HCT116 (cell line): ENCODE measurements around the gene CES3. TPM values are rescaled to one million over a fixed set of nuclear protein-coding genes. Genes with fewer than 3 reads are reported as not detected.

Experiments used
- ATAC-seq: fragments of 200-7000 bp; cut with Tn5 transposase; 2 replicates; pipeline ENCODE4 v1.9.1; 2020; ENCODE audit warnings: mild to moderate bottlenecking, moderate library complexity
- BruUV-seq: library from RNA; stranded (reverse); fragments of 400-500 nt; replicated peaks from 2 replicates; lab custom pipeline; 2021; lab: Mats Ljungman, UMichigan
- CTCF ChIA-PET: fragments of 300-600 bp; sonication (Branson Sonifier 250); formaldehyde crosslinking; loops from one replicate; lab custom pipeline; 2021; ENCODE audit warnings: antibody characterized with exemption; lab: Charles Lee
- POLR2A ChIA-PET: fragments of 300-600, 350-600 bp; sonication (Branson Sonifier 250); formaldehyde crosslinking; loops from one replicate; lab custom pipeline; 2021; ENCODE audit warnings: antibody characterized with exemption; lab: Charles Lee
- RAD21 ChIA-PET, 2 experiments: fragments of 300-600 bp; sonication (Branson Sonifier 250); formaldehyde crosslinking; loops; one replicate each; lab custom pipeline; 2023; ENCODE audit warnings: low total read pairs in 2 of 2; ENCODE audit not compliant: uncharacterized antibody in 2 of 2, unreplicated experiment in 2 of 2, low non-redundant PET in 1 of 2; lab: Charles Lee
- DNase-seq: peaks from one replicate; pipeline ENCODE4 v3.0.0-alpha.2; 2010; ENCODE audit warnings: low read depth, low spot score
- H2AFZ ChIP-seq: fragments of 200-600 bp; shearing (Covaris generic), sonication (generic); 2 replicates; pipeline ENCODE4 v1.6.1; 2017; ENCODE audit warnings: low read depth, mixed run types, mixed read lengths, antibody characterized with exemption, low read length; ENCODE audit not compliant: poor library complexity, severe bottlenecking
- H3K27ac ChIP-seq: 2 replicates; pipeline ENCODE4 v1.5.1; 2012; ENCODE audit warnings: low read depth, low read length
- H3K27me3 ChIP-seq: fragments of 200-600 bp; sonication (generic); 2 replicates; pipeline ENCODE4 v1.6.1; 2016; ENCODE audit warnings: mixed run types, low read length, mixed read lengths; ENCODE audit not compliant: insufficient read depth
- H3K36me3 ChIP-seq, 2 experiments: fragments of 200-500 bp in 1 of 2; fragments of 200-600 bp in 1 of 2; sonication (Bioruptor generic) in 1 of 2; sonication (generic) in 1 of 2; 2 replicates each; pipeline versions ENCODE4 v1.5.1 to v1.6.1; 2014 to 2016; ENCODE audit warnings: low read length in 2 of 2, inconsistent platforms in 1 of 2, mixed read lengths in 1 of 2, mixed run types in 1 of 2; ENCODE audit not compliant: insufficient read depth in 2 of 2, control insufficient read depth in 1 of 2
- H3K4me1 ChIP-seq, 2 experiments: fragments of 200-600 bp in 1 of 2; sonication (generic) in 1 of 2; 2 replicates each; pipeline versions ENCODE4 v1.5.1 to v1.6.1; 2012 to 2017; ENCODE audit warnings: low read length in 2 of 2, inconsistent platforms in 1 of 2, mild to moderate bottlenecking in 1 of 2, mixed read lengths in 1 of 2, mixed run types in 1 of 2, moderate library complexity in 1 of 2; ENCODE audit not compliant: insufficient read depth in 2 of 2, control insufficient read depth in 1 of 2
- H3K4me2 ChIP-seq: fragments of 200-600 bp; sonication (generic); 2 replicates; pipeline ENCODE4 v1.6.1; 2017; ENCODE audit warnings: mixed run types, low read length, mixed read lengths
- H3K4me3 ChIP-seq, 2 experiments: fragments of 200-600 bp in 1 of 2; sonication (generic) in 1 of 2; replicated peaks in 1 of 2; 2 replicates each; pipeline ENCODE4 v1.5.1; 2011 to 2016; ENCODE audit warnings: low read length in 2 of 2, control low read depth in 1 of 2, low read depth in 1 of 2, mild to moderate bottlenecking in 1 of 2, mixed read lengths in 1 of 2, mixed run types in 1 of 2
- H3K79me2 ChIP-seq: fragments of 200-600 bp; sonication (generic); 2 replicates; pipeline ENCODE4 v1.6.1; 2017; ENCODE audit warnings: mild to moderate bottlenecking, mixed run types, low read length, moderate library complexity, mixed read lengths; ENCODE audit not compliant: insufficient read depth
- H3K9ac ChIP-seq: fragments of 200-600 bp; sonication (generic); 2 replicates; pipeline ENCODE4 v1.6.1; 2016; ENCODE audit warnings: low read length, mixed read lengths
- H3K9me2 ChIP-seq: fragments of 200-600 bp; sonication (generic), shearing (Covaris generic); 2 replicates; pipeline ENCODE4 v1.6.1; 2017; ENCODE audit warnings: mixed run types, mild to moderate bottlenecking, moderate library complexity; ENCODE audit not compliant: insufficient read depth
- H3K9me3 ChIP-seq, 2 experiments: fragments of 200-500 bp in 1 of 2; fragments of 200-600 bp in 1 of 2; sonication (Bioruptor generic) in 1 of 2; sonication (generic) in 1 of 2; 2 replicates each; pipeline ENCODE4 v1.6.1; 2014 to 2017; ENCODE audit warnings: low read length in 2 of 2, mixed read lengths in 2 of 2, inconsistent platforms in 1 of 2, low read depth in 1 of 2, mild to moderate bottlenecking in 1 of 2, mixed run types in 1 of 2, moderate library complexity in 1 of 2; ENCODE audit not compliant: control insufficient read depth in 1 of 2, insufficient read depth in 1 of 2
- H4K20me1 ChIP-seq: fragments of 200-600 bp; sonication (generic), shearing (Covaris generic); 2 replicates; pipeline ENCODE4 v1.6.1; 2017; ENCODE audit warnings: mixed run types, mild to moderate bottlenecking, moderate library complexity; ENCODE audit not compliant: insufficient read depth
- ATF3 ChIP-seq: IDR thresholded peaks from 2 replicates; pipeline ENCODE4 v1.6.1; 2012
- CEBPB ChIP-seq: IDR thresholded peaks from 2 replicates; pipeline ENCODE4 v1.6.1; 2012; ENCODE audit warnings: low read depth
- ELF1 ChIP-seq: IDR thresholded peaks from 2 replicates; pipeline ENCODE4 v1.6.1; 2012; ENCODE audit warnings: low read depth, borderline replicate concordance
- EZH2 ChIP-seq: fragments of 200-600 bp; sonication (generic); IDR thresholded peaks from 2 replicates; pipeline ENCODE4 v1.6.1; 2017; ENCODE audit warnings: antibody characterized with exemption, mixed run types
- EZH2phosphoT487 ChIP-seq: fragments of 200-600 bp; IDR thresholded peaks from 2 replicates; pipeline ENCODE4 v1.6.1; 2018; ENCODE audit warnings: antibody characterized with exemption, borderline replicate concordance
- JUND ChIP-seq: IDR thresholded peaks from 2 replicates; pipeline ENCODE4 v1.6.1; 2012
- REST ChIP-seq: IDR thresholded peaks from 2 replicates; pipeline ENCODE4 v1.6.1; 2012; ENCODE audit warnings: low read depth
- SIN3A ChIP-seq: IDR thresholded peaks from 2 replicates; pipeline ENCODE4 v1.6.1; 2012; ENCODE audit warnings: low read depth
- ZFX ChIP-seq: fragments of 450-650 bp; IDR thresholded peaks from 2 replicates; pipeline ENCODE4 v1.6.1; 2017
- ZNF274 ChIP-seq: fragments of 200-500 bp; sonication (Bioruptor generic); IDR thresholded peaks from 2 replicates; pipeline ENCODE4 v1.6.1; 2014; ENCODE audit warnings: mild to moderate bottlenecking, low read depth, low read length, inconsistent platforms
- intact Hi-C: fragments of 100-400 bp; cut with micrococcal nuclease; formaldehyde crosslinking; loops from 2 replicates; pipeline ENCODE4 v1.10.0; 2022
- total RNA-seq: library from RNA; stranded (reverse); gene quantifications from one replicate; pipeline ENCODE4 v1.2.1, GENCODE V29; 2021; ENCODE audit not compliant: unreplicated experiment

The CES3 gene
- total RNA-seq, 1 experiment from 2014 or later, result 10.8 TPM

- H3K36me3 ChIP-seq, result no peaks in the 10 kb centered on the region
- H3K27me3 ChIP-seq, result no peaks in the 10 kb centered on the region
- H3K9me3 ChIP-seq, result no peaks in the 10 kb centered on the region
- peaks cover 6 to 17% of the 10 kb centered on the region in 2 experiments for H3K4me1 ChIP-seq
- no TSS peak for BruUV-seq
- H3K27ac ChIP-seq, result no peak overlapping the region
- ChIA-PET POLR2A (no interaction called here), CTCF (interaction anchor here (0.7 to 2.3 kb wide), 3 partner anchors 59 to 506 kb away, joined by 3 to 9 read pairs (median 3); no protein-coding TSS in a partner anchor), RAD21 (no interaction called here)
- no peak overlapping the region for H3K4me2 ChIP-seq
- no peaks in the 10 kb centered on the region for H3K9me2 ChIP-seq
- no peak overlapping the region for H3K9ac ChIP-seq
- no peak for ATAC-seq
- no peaks in the 10 kb centered on the region for H3K79me2 ChIP-seq
- DNase-seq, result no peak
- no peaks in the 10 kb centered on the region for H4K20me1 ChIP-seq
- intact Hi-C loops, result loop anchor here (10.0 kb wide), 1 partner anchor 706 kb away; the partner anchor contains the start of genes ACD, C16orf86, ENKD1 and PARD6A
- H2AFZ ChIP-seq, result no peak overlapping the region
- TF ChIP-seq JUND, result no peak
- TF ChIP-seq REST, result no peak
- no peak for TF ChIP-seq ZFX
- TF ChIP-seq SIN3A, result no peak
- no peak for TF ChIP-seq EZH2phosphoT487
- no peak for TF ChIP-seq EZH2
- TF ChIP-seq ZNF274, result no peak
- no peak for TF ChIP-seq ATF3
- TF ChIP-seq CEBPB, result no peak
- TF ChIP-seq ELF1, result no peak
- no peak overlapping the region for H3K4me3 ChIP-seq
These were observed 2.0 kb upstream of the CES3 start for GRCh38 chr16:66958857-66959703.
